Measurements from ENCODE around the gene GRIK3. TPM values are rescaled to one million over a fixed set of nuclear protein-coding genes. Genes with fewer than 3 reads are reported as not detected.
A peak's percentile ranks its signal among the peaks of the same experiment; 100 is the strongest.
"Not testable (repeated sequence)": the region's sequence is repeated elsewhere in the genome, so short reads cannot be mapped to it uniquely, and the experiment has no call there.

The GRIK3 gene
- total RNA-seq, 1 experiment from 2014 or later = 0.17 TPM

DNA sequence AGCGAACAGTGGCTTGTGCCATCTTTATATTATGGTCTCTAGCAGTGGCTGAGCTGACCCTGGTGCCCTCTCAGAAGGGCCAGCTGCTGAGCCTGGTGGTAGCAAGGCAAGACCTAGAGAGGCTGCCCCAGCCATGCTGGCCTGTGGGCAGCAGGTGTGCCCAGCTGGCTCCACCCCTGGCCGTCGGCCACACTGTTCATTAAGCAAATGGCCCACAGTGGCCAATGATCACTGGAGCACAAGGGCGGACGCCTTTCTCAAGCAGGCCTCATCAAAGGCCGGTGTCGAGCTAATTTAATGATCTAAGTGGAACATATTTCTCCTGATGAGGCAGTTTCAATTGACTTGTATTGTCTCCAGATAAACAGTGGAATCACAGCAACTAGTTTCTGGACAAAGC, 89.4 kb downstream of the GRIK3 start:
- no peak for DNase-seq (ENCODE audit: low read depth)

DNA sequence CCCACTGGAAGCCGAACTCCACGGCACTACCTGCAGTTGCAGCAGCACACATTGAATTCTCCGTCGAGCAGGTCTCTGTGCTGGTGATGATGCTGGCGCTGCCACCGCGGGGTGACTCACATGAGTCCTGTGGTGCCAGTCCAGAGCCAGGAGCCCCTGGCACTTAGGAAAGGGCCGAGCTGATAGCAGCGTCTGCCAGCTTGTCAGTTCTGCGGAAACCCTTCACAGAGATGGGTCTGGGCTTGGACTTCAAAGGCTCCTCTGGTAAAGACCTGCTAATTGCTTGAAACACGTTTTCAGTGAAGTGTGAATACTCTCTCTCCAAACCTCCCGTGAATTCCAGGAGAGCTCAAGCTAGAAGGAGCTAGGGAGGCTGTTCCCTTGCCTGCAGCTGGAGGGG, 92.2 kb downstream of the GRIK3 start:
- DNase-seq (ENCODE audit: low read depth) = no peak

DNA sequence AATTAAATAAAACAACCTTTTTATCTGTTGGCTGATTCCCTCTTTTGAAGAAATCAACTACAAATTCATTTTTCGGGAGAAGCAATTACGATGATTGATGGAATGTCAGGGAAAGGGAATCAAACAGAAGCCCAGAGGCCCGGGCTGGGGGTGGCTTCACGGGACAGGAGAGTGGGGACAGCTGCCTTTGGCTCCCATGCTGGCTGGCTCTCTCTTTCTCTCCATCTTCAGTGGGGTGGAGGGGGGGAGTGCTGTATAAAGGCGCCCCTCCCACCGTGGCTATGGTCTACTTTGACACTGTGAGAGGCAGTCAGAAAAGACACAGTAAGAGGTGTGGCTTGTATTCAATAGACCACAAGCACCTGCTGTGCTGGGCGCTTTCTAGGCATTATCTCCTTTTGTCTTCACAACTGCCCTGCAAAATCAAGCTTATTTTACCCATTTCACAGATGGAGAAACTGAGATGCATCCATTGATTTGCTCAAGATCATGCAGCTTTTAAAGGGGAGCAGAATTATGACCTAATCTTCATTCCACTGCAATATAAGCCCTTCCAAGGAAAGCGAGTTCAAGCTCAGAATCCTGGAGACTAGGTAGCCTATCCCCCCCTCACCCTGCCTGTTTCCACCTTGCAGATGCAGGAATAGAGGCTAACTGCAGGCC, 92.9 kb downstream of the GRIK3 start:
- DNase-seq (ENCODE audit: low read depth) = no peak

DNA sequence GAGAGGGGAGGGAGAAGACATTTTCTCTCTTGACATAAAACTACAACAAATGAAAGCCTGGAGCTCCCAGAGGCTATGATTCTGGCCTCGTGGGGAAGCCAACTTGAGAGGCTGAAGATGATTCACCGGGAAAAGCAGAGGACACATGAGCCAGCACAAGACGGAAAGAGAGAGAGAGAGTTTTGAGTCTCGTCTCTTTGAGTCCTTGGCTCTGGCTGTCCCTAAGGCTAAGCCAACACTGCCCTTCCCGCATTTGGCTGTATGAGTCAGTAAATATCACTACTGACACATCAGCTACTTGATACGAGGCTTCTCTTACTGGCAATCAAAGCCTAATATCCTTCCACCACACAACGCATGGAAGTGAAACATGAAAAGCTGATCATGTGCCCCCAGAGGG, 95.5 kb downstream of the GRIK3 start:
- DNase-seq (ENCODE audit: low read depth) = peak; percentile 69

DNA sequence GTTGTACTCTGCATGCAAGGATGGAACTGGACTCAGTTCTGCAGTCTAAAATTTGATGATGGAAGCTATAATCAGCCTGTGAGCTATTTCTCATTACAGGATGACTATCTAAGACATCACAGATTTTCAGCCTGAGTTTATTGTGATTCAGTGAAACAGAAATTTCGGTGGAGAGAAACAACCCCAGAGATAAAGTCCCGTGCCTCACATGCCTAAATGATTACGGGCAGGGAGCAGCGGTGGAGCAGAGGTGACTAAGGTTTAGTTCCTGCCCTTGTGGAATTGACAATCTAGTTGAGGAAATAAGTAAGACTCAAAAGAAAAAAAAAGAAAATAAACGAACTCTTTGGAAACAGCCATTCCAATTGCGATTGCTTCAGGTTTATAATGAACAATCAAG, 96.9 kb downstream of the GRIK3 start:
- peak; percentile 64 for DNase-seq (ENCODE audit: low read depth)

DNA sequence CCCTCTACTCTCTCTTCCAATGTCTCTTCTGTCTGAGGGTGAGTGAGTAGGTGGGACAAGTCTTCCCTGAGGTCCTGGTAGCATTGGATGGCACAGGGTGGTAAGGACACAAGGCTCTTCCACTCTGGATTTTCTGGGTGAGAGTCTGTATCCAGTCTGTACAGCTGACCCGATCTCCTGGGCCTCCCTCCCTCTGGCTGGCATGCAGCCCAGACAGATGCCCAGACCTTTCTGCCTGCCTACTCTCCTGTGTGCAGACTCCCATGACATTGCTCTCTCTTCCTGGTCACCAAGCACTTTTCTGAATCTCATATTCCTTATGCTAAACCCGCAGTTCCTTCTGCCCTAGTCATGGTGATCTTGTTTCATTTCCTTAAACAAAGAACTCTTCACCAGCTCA, 100.3 kb downstream of the GRIK3 start:
- DNase-seq (ENCODE audit: low read depth) = no peak

DNA sequence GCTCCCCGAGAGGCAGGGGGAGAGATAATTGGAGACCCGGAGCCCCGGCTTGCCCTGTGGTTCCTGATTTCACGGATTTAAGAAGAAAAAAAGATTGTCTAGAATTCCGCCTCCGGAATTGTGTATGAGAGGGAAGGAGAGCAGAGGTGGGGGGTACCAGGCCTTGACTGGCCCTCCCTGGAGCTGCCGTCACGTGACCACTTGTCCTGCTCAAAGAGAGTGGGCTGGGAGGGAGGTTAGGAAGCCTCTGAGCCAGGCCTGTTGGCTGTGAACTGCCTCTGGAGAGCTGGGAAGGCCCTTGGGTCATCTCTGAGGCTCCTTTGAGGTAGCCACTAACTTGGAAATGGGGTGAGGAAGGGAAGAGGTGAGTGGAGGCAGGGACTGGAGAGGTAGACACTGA, 106.5 kb downstream of the GRIK3 start:
- no peak for DNase-seq (ENCODE audit: low read depth)

DNA sequence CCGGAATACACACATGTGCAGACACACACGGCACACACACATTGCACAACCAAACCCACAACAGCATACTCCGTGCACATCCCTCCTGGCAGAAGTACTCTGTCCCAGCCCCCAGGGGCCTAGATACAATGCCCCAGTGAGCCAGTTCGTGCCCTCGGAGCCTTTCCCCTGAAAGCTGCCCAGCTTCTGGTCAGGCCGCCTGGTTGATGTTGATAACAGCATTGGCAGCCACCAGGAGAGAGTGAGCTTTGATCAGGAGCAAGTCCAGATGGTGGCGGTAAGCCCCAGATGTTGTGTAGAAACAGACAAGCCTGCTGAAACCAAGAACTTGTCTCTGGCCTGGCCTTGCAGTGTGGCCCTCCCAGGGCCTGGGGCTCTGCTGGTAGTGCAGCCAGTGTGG, 109.1 kb downstream of the GRIK3 start:
- DNase-seq (ENCODE audit: low read depth) = no peak

DNA sequence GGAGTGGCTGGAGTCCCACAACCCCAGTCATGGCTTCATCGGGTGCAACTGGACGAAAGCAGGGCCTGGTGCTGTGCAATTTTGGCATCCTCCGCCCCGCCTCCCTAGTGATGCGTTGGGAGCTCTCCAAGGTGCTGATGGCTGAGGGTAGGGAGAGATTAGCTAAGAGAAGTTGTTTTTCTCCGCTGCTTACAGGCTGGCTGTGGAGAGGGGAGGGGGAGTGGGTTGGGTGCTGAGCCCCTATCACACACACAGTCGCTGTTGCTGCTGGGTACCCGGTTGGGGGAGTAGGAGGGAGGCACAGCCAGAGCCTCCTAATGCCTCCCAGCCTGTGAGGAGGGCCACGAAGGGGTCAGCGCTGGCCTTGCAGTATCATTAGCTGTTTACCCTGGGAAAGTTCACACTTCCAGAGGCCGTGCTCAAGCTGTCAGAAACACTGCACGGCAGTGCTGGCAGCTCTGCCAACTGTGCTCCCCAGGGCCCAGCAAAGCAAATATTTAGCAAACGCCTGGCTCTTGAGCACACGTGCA, 110.0 kb downstream of the GRIK3 start:
- DNase-seq (ENCODE audit: low read depth) = peak; percentile 62

DNA sequence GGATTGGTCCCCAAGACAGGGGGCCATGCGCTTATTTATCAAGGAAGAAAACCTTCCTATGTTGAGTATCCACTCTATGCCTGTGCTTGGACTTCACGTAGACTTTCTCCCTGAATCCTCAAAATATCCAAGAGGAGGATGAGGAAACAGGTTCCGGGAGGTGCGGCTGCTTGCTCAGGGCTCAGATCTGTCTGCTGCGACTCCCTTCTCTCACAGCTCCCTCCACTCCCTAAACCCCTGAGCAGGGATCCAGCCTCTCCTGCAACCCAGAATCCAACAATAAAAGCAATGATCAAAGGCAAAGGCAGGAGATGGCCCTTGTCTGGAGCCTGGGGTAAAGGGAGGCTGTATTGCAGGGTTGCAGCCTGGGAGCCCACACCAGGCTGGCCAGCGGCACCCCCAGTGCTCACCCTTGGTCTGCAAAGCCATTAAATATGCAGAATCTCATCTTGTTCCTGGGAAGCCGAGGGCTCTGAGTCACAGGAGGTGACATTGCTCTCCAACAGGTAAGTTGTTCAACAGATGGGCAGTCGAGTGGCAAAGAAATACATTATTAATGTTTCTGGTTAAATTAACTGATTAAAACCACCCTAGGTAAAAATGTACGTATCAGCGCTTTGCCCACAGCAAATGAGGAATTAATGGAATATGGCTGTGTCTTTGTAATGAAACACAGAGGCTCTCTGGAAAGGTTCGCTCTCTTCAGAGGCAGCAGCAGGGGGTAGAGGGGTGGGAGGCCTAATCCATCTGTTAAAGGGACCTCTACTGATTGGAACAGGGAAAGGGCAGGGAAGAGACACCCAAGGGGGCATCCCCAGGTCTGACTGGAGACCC, 111.5 kb downstream of the GRIK3 start:
- DNase-seq (ENCODE audit: low read depth) = no peak

DNA sequence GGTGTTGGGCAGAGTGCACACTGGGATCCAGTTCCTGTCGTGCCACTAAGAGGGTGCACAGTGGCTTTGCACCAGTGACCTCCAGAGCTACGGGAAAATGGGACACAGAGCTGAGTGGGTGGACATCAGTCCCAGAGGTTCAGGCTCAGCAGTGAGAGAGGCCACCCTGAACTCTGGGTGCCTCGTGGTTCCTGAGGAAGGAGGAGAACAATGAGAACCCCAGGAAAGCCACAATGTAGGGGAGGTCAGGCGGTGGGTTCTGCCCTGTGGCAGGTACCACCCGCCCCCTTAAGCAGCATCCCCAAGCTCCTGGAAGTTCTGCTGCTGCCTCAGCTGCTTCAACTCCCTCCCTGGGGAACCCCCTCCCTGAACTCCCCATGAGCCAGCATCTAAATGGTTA, 112.2 kb downstream of the GRIK3 start:
- no peak for DNase-seq (ENCODE audit: low read depth)

DNA sequence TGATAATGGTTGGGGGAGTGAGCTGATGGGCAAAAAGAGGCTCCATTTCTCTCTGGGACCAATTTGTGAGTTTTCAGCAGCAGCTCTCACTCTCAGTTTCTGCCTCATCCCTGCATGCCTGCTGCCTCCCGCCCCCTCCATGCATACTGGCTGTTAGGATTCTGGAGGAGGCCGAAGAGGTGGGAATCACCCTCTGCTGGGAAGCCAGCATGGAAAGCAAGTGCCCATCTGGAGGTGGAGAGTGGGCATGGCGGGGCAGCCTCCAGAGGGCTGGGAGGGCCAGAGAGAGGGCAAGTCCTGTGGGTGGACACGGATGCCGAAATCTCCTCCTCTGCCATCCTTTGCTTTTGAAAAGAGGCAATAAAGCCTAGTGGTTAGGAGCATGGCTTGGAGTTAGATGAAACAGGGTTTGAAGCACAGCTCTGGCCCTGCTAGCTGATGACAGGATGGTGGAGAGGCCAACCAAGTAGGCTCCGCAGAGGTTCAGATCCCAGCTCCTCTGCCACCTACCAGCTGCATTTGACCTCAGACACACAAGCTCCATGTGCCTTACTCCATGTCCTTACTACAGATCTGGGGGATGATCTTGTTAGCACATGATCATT, 113.4 kb downstream of the GRIK3 start:
- no peak for DNase-seq (ENCODE audit: low read depth)

DNA sequence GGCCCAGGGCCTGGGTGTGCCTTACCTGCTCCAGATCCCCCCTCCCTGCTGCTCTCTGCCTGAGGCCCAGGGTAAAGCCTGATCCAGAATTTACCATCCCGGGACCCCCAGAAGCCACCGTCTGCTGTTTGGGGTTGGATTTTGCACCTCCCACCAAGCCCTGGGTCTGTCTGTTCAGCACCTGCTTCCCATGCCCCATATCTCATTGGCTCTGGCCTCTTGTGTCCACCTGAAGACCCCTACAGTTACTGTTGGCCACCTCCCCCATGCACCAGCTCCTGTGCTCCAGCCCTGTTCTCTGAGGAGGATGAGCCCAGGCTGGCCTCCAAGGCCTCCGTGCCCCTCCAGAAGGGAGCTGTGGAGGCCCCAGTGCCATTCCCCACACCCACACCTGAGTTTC, 113.9 kb downstream of the GRIK3 start:
- no peak for DNase-seq (ENCODE audit: low read depth)

DNA sequence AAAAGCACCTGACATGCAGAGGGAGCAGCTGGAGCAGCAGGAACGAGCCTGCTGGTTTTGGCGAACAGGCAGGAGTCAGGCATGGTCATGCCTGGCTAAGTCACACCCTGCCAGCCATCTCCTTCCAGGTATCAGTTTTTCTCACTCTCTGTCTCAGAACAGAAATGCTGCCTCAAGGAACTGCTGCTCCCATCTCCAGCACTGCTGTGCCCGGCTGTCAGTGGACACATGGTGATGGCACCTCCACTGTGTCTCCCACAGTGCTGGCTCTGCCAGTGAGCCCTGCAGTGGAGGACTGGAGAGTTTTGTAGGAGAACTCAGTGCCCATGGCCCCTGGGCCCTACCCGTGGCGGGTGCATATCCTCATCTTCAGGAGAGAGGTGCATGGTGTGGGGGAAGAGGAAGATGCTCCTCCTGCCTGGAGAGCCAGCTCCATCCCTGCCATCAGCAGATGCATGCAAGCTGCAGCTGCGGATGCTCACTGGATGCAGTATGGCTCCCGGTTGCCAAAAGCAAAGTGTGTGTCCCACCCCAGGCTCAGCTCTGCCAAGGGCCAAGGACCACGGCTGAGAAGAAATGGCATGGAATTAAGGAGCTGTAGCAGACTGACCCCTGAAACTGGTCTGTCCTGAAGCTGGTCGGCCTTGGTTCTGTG, 114.7 kb downstream of the GRIK3 start:
- DNase-seq (ENCODE audit: low read depth) = no peak

DNA sequence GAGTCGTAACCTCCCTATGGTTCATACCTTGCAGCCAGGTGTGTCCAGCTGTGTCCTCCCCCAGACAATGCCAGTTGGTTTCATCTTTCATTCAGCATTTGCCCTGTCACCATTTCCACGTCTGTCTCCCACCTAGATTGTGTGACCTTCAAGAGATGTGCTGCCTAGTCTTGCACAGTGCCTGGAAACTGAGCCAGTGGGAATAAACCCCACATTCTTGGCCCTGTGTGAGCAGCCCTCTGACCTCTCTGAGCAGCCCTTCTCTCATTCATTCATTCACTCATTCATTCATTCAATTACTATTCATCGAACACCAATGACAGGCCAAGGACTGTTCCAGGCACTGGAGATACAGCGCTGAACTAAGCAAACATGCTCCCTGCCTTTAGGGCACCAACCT, 115.7 kb downstream of the GRIK3 start:
- no peak for DNase-seq (ENCODE audit: low read depth)

DNA sequence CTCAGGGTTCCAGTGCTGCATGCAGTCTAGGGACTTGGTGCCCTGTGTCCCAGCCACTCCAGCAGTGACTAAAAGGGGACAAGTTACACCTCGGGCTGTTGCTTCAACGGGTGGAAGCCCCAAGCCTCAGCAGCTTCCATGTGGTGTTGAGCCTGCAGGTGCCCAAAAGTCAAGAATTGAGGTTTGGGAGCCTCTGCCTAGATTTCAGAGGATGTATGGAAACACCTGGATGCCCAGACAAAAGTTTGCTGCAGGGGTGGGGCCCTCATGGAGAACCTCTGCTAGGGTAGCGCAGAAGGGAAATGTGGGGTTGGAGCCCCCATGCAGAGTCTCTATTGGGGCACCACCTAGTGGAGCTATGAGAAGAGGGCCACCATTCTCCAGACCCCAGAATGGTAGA, 117.8 kb downstream of the GRIK3 start:
- not testable (repeated sequence) for DNase-seq (ENCODE audit: low read depth)

DNA sequence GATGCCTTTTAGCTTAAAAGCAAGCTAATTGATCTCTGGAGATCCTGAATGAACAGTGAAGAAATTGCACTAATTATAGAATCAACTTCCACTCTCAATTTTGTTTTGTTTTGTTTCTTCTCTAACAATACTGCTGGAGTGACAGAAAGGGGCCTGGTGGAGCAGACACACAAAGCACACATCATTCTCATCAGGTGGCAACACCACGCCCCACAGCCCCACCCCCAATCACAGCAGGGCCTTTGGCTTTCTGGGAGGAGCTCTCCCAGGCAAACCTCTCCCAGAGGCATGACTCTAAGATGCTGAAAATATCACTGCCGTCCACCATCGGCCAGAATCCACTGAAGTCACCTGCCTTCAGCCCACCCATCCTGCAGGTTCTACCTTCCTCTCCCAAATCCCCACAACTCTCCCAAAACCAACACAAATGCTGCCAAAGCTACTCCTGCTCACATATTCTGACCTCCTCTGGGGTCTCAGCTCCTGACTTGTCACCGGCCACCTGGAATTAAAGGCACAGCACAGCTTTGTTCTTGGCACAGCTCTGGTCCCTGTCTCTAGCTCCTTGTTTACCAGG, 120.7 kb downstream of the GRIK3 start:
- DNase-seq (ENCODE audit: low read depth) = no peak

DNA sequence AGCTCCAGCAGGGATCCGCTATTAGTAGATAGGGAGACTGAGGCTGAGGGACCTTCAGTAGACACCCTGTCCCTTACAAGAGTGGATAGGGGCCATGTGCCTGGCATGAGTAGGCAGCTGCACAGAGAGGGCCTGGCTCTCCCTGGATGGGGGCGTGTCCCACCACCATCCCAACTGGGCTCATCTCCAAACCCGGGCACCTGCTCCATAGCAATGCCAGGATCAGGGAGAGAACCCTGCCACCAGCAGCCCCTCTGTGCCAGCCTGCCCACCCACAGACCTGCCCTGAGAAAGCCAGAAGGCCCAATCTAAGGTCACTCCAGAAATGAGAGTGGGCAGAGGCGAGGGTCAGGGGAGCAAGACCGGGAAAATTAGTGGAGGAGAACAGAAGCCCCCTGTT, 121.3 kb downstream of the GRIK3 start:
- no peak for DNase-seq (ENCODE audit: low read depth)

DNA sequence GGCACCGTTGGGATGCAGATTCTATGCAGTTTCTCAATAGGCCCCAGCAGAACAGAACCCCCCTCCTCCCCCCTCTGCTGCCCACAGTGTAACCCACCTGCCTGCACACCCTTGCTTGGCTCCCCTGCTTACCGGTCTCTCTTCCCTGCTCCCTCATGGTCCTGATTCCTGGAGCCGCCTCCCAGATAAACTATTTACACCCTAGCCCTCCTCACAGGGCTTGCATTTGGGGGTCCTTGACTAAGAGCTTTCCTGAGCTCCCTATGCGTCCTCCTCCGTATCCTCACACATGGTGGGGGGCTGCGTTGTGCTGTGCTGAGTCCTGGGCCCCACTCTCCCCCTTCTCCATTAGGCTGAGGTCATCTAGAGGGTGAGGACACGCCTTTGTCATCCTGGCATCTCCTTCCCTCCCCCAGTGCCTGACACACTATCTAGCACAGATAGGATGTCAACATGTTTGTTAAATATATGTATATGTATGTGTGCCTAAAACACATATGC, 121.9 kb downstream of the GRIK3 start:
- DNase-seq (ENCODE audit: low read depth) = no peak

DNA sequence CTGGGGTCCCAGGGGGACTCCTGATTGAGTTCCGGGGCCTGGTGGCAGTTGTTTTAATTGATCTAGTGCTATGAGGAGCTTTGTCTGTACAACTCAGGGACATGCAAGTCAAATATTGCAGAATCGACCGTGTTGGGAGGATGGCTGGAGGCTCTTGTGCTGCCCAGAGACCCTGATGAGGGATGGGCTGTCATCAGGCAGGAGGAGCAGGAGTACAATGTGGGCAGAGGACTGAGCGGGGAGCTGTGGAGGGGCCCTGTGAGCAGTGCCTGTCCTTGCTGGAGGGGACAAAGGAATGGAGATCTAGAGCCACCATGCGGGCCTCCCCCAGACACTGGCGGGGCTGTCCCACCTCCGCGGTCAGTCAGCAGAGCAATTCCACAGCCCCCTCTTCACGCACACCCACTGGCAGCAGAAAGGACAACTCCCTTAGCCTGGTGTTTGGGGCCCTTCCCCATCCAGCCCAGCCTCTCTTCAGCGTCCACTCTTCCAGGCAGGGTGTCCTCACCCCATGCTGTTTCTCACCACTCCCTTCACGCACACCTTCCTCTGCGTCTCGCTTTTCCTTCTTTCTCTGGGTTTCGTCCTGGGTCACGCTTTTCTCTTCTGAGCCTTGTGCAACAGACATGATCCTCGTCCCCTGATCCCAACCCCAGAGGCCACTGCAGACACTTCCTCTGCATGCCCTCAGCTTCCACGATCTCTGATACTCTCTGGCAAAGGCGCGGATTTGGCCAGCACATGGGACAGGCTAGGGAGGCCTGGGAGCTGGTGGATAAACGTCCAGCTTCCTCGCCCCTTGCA, 122.6 kb downstream of the GRIK3 start:
- DNase-seq (ENCODE audit: low read depth) = no peak
